NB4 (cell line): ENCODE data around the gene CPEB4.

Experiments
- DNase-seq: peaks from one replicate; pipeline ENCODE4 v3.0.0; 2010; ENCODE audit warnings: low read depth
- H3K4me3 ChIP-seq: one replicate; pipeline ENCODE4 v1.5.1; 2011; ENCODE audit warnings: mild to moderate bottlenecking, low read depth, low read length, moderate library complexity
- MYC ChIP-seq: IDR thresholded peaks from 2 replicates; pipeline ENCODE4 v1.6.1; 2011; ENCODE audit warnings: low read depth, low read length
- POLR2A ChIP-seq: IDR thresholded peaks from 2 replicates; pipeline ENCODE4 v1.6.1; 2011; ENCODE audit warnings: mild to moderate bottlenecking; ENCODE audit not compliant: insufficient read length; ENCODE audit errors: extremely low read depth
- TF ChIP-seq, protein P1 (sequence below): IDR thresholded peaks from one replicate; pipeline ENCODE4 v1.5.1; 2012; ENCODE audit warnings: low read depth, low read length
- TF ChIP-seq, protein P2 (sequence below): IDR thresholded peaks from 2 replicates; pipeline ENCODE4 v1.6.1; 2011; ENCODE audit warnings: low read depth, low read length

The CPEB4 gene

DNA sequence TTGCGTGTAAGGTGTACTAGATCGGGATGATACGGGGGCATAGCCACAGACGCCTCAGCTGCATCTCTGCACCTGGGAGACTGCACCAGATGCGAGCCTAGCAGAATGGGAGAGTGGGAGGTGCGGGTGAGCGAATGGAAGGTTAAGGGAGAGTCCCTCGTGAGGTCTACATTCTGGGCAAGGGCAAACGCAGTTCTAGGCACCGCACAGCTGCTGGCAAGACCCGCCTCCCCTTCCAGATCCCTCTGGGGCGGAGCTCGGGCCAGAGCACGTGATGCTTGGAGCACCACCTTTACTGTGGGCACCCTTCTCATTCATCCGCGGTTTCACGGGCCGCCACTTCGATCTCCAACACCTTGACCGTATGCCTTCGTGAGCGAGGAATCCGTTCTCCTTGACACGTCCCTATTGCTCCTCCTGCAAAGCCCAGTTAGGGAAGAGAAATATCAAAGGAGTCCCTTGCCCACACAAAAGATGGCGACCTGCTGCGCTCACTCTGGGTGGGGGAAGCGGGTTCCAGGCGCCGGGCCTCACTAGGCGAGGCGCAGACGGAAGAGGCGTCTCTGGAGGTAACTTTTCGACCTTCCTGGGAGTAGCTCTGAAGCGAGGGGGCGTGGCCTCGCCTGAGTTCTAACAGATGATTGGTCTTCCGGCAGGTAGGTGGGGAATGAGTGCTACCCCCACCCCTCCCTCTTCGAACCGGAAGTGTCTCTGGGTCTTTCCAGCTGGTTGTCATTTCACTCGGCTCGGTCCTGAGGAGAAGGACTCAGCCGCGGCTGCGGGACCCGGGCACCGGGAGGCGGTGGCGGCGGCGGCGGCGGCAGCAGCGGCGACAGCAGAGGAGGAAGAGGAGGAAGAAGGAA lies at the start of gene CPEB4:
Gene CPEB4, plus strand, starts transcription at position 740 of the 863 bp plus-strand sequence. CDS start 1,385 bp downstream, outside the sequence.
- TF ChIP-seq MYC, result 0 out of 2 replicates have a peak, but pooled peaks have one; percentile 6
- peak; percentile 48 for TF ChIP-seq POLR2A
- TF ChIP-seq, protein P1, sequence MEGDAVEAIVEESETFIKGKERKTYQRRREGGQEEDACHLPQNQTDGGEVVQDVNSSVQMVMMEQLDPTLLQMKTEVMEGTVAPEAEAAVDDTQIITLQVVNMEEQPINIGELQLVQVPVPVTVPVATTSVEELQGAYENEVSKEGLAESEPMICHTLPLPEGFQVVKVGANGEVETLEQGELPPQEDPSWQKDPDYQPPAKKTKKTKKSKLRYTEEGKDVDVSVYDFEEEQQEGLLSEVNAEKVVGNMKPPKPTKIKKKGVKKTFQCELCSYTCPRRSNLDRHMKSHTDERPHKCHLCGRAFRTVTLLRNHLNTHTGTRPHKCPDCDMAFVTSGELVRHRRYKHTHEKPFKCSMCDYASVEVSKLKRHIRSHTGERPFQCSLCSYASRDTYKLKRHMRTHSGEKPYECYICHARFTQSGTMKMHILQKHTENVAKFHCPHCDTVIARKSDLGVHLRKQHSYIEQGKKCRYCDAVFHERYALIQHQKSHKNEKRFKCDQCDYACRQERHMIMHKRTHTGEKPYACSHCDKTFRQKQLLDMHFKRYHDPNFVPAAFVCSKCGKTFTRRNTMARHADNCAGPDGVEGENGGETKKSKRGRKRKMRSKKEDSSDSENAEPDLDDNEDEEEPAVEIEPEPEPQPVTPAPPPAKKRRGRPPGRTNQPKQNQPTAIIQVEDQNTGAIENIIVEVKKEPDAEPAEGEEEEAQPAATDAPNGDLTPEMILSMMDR, result no peak
- TF ChIP-seq, protein P2, sequence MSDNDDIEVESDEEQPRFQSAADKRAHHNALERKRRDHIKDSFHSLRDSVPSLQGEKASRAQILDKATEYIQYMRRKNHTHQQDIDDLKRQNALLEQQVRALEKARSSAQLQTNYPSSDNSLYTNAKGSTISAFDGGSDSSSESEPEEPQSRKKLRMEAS, result peak; percentile 93
- DNase-seq, result peak; percentile 99
- H3K4me3 ChIP-seq, result peak within 1 kb of the TSS; percentile 77

DNA sequence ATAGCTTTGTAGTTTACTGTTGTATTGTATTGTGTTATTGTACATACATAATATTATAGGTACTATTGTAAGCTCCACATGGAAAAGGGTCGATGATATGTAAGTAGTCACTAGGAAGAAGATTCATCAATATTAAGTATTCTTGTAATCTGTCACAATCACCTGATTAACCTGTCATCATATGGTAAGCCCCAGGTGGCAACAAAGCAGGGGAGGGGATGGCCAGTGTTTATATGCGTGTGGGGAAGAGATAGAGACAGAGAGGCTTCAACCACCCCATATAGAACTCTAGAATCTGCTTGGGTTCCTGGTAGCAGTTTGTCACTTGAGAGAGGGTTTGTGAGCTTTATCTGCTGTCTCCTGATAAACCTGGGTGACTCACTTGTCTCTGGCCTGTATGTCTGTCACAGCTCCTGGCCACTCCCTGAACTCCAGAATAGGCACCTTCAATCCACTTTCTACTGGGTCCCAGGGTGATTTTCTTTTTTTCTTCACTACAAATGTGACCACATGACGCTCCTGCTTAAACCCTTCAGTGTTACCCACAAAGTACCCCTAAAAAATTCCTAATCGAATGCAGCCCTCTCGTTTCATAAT lies 48.9 kb upstream of the CPEB4 start:
- no peak for DNase-seq
- no peak for TF ChIP-seq POLR2A
- TF ChIP-seq, protein P1, result no peak
- TF ChIP-seq, protein P2, result no peak
- no peak for TF ChIP-seq MYC
- H3K4me3 ChIP-seq, result no peak overlapping the region

DNA sequence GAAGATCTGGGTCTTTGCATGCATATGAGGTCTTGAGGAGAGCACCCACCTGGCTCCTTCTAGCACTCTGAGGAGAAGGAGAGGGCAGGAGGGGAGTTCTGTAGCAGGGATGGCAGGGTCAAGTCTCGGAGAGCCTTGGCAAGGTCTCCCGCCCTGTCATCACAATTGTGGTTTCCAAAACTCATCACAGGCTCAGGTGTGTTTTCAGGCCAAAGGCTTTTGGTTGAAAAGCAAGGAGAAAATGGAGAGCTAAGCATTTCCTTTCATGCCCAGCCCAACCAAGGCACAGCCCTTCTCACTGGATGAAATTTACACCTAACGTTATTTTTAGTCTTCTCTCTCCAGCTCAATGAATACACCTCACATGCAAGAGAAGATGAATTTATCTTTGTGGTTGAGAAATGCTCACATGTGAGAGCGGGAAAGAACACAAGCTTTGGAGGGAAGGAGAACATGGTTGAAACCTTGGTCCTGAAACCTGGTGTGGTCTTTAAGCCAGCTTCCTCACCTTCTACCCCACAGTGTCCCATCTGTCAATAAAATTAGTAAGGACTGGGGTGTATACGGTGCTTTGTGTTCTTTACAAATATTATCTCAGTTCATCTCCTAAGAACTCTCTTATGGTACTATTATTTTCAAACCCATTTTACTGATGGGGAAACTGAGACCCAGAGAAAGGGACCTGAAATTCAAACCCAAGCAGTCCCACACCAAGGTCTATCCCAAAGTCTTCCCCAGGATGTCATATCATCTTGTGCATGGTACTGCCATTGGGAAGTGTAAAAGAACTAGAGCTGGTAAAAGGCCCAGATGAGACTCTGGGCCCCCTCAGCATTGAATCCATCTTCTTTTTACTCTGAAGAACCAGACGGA lies 47.8 kb upstream of the CPEB4 start:
- DNase-seq, result no peak
- no peak overlapping the region for H3K4me3 ChIP-seq
- TF ChIP-seq POLR2A (no peak), MYC (no peak)

DNA sequence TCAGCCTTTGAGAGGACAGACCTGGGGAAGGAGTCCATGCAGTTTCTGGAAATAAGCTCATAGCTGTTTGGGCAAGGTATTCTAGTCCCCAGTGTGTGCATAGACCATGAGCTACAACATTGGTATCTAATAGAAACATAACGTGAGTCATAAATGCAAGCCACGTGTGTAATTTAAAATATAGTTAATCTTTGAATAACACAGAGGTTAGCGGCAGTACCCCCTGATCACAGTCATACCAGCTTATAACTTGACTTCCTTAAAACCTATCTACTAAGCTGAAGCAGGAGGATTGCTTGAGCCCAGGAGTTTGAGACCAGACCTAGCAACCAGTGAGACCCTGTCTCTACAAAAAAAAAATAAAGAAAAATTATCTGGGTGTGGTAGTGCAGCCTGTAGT lies 46.4 kb upstream of the CPEB4 start:
- TF ChIP-seq, protein P2, result no peak
- no peak for TF ChIP-seq MYC
- TF ChIP-seq, protein P1, result no peak
- TF ChIP-seq POLR2A, result no peak
- no peak overlapping the region for H3K4me3 ChIP-seq

DNA sequence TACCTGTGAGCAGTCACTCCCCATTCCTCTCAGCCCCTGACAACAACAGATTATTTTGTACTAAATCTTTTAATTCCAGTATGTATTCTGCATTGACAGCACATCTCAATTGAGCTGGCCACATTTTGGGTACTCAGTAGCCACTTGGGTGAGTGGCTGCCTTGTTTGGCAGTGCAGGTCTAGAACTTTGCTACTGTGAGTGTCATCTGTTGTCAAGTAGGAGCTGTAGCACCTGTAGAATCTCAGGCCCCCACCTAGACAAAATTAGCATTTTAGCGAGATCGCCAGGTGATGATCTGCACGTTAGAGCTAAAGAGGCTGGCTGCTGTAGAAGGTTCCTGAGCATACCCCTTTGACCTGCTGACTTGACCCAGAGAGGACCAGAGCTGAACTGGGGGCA lies 44.4 kb upstream of the CPEB4 start:
- no peak for TF ChIP-seq POLR2A
- TF ChIP-seq, protein P1, result no peak
- TF ChIP-seq, protein P2, result no peak
- no peak overlapping the region for H3K4me3 ChIP-seq
- DNase-seq, result no peak

More for the DNA sequence above, 46.4 kb upstream of the CPEB4 start:
- no peak for DNase-seq
